ENCODE results near the gene NIPBL. TPM values are rescaled to one million over a fixed set of nuclear protein-coding genes. Genes with fewer than 3 reads are reported as not detected.
"Not testable (repeated sequence)": the region's sequence is repeated elsewhere in the genome, so short reads cannot be mapped to it uniquely, and the experiment has no call there.

The NIPBL gene
- total and polyA plus RNA-seq, 7 donors: 7.6 to 66.4 (median 53.5) TPM

- no peak for DNase-seq
- H3K4me1 ChIP-seq: peaks cover 0 to 60% (median 34%) of the 10 kb centered on the region in 4 donors
- intact Hi-C loops (cut with DNase I): no loop called here
Measured at GRCh38 chr5:36899860-36900259, 23.3 kb downstream of the NIPBL start.

DNA sequence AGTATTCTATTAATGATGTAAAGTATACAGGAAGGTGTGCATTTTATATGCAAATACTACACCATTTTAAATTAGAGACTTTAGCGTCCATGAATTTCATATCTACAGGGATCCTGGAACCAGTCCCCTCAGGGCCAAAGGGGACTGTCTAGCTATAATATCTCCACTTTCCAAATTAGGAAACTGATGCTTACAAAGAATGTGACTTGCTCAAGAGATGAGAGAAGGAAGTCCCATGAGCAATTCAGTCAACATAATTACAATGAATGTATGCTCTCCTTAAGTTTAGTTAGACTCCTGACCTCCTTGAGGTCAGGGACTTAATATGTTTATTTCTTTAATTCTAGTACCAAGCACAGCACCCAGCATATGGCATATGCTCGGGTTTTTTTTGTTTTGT lies 23.7 kb downstream of the NIPBL start:
- no peaks in the 10 kb centered on the region for H3K27me3 ChIP-seq
- intact Hi-C loops (cut with DNase I): no loop called here
- H3K36me3 ChIP-seq: no peaks in the 10 kb centered on the region
- WGBS, 2 donors: 82% methylated on average over 2 of the region's 2 CpGs
- H3K27ac ChIP-seq: no peak overlapping the region
- TF ChIP-seq POLR2A (IDR thresholded peaks at IDR 0.05) (no peak), EP300 (IDR thresholded peaks at IDR 0.05) (no peak), POLR2AphosphoS5 (IDR thresholded peaks at IDR 0.05) (no peak)
- TF ChIP-seq, protein P1, sequence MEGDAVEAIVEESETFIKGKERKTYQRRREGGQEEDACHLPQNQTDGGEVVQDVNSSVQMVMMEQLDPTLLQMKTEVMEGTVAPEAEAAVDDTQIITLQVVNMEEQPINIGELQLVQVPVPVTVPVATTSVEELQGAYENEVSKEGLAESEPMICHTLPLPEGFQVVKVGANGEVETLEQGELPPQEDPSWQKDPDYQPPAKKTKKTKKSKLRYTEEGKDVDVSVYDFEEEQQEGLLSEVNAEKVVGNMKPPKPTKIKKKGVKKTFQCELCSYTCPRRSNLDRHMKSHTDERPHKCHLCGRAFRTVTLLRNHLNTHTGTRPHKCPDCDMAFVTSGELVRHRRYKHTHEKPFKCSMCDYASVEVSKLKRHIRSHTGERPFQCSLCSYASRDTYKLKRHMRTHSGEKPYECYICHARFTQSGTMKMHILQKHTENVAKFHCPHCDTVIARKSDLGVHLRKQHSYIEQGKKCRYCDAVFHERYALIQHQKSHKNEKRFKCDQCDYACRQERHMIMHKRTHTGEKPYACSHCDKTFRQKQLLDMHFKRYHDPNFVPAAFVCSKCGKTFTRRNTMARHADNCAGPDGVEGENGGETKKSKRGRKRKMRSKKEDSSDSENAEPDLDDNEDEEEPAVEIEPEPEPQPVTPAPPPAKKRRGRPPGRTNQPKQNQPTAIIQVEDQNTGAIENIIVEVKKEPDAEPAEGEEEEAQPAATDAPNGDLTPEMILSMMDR (IDR thresholded peaks at IDR 0.05): no peak
- H3K4me1 ChIP-seq: peaks cover 0 to 60% (median 35%) of the 10 kb centered on the region in 4 donors
- no peak for DNase-seq
- H3K4me3 ChIP-seq: no peak overlapping the region
- no peaks in the 10 kb centered on the region for H3K9me3 ChIP-seq

More at GRCh38 chr5:36899860-36900259, 23.3 kb downstream of the NIPBL start:
- Histone ChIP-seq H3K9me3 (no peaks in the 10 kb centered on the region), H3K27ac (no peak overlapping the region), H3K36me3 (no peaks in the 10 kb centered on the region), H3K4me3 (no peak overlapping the region), H3K27me3 (no peaks in the 10 kb centered on the region)
- 90 to 94% methylated on average over 1 of the region's 1 CpG for WGBS, 2 donors
- TF ChIP-seq POLR2AphosphoS5 (IDR thresholded peaks at IDR 0.05) (no peak), POLR2A (IDR thresholded peaks at IDR 0.05) (no peak), EP300 (IDR thresholded peaks at IDR 0.05) (no peak)
- TF ChIP-seq, protein P1 (IDR thresholded peaks at IDR 0.05): no peak

DNA sequence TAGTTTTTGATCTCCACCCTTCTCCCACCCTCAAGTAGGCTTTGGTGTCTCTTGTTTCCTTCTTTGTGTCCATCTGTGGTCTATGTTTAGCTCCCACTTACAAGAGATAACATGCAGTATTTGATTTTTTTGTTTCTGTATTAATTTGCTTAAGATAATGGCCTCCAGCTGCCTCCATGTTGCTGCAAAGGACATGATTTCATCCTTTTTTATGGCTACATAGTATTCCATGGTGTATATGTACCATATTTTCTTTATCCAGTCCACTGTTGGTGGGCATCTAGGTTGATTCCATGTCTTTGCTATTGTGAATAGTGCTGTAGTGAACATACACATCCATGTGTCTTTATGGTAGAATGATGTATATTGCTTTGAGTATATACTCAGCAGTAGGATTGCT lies 24.5 kb downstream of the NIPBL start:
- H3K36me3 ChIP-seq; DNase-seq; H3K27me3 ChIP-seq; intact Hi-C loops (cut with DNase I); H3K27ac ChIP-seq; H3K9me3 ChIP-seq; H3K4me3 ChIP-seq: not testable (repeated sequence)
- H3K4me1 ChIP-seq: peaks cover 0 to 60% (median 35%) of the 10 kb centered on the region in 4 donors

DNA sequence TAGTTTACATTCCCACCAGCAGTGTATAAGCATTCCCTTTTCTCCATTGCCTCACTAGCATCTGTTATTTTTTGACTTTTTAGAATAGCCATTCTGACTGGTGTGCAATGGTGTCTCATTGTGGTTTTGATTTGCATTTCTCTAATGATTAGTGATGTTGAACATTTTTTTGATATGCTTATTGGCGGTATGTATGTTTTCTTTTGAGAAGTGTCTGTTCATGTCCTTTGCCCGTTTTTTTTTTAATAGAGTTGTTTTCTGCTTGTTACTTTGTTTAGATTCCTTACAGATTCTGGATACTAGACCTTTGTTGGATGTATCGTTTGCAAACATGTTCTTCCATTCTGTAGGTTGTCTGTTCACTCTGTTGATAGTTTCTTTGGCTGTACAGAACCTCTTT lies 25.3 kb downstream of the NIPBL start:
- DNase-seq: no peak
- no peaks in the 10 kb centered on the region for H3K27me3 ChIP-seq
- no peaks in the 10 kb centered on the region for H3K9me3 ChIP-seq
- no peak for TF ChIP-seq EP300 (IDR thresholded peaks at IDR 0.05)
- no peak for TF ChIP-seq POLR2A (IDR thresholded peaks at IDR 0.05)
- TF ChIP-seq, protein P1 (IDR thresholded peaks at IDR 0.05): no peak
- TF ChIP-seq POLR2AphosphoS5 (IDR thresholded peaks at IDR 0.05): no peak
- WGBS, 2 donors: 95 to 97% methylated on average over 3 of the region's 3 CpGs
- H3K27ac ChIP-seq: no peak overlapping the region
- H3K36me3 ChIP-seq: no peaks in the 10 kb centered on the region
- no peak overlapping the region for H3K4me3 ChIP-seq
- peaks cover 0 to 55% (median 35%) of the 10 kb centered on the region in 4 donors for H3K4me1 ChIP-seq
- intact Hi-C loops (cut with DNase I): no loop called here

DNA sequence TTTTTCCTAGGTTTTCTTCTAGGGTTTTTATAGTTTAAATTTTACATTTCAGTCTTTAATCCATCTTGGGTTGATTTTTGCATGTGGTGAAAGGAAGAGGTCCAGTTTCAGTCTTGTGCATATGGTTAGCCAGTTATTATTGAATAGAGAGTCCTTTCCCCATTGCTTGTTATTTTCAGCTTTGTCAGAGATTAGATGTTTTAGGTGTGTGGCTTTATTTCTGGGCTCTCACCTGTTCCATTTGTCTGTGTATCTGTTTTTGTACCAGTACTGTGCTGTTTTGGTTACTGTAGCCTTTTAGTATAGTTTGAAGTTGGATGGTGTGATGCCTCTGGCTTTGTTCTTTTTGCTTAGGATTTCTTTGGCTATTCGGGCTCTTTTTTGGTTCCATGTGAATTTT lies 25.8 kb downstream of the NIPBL start:
- Histone ChIP-seq H3K4me1 (peaks cover 0 to 50% (median 35%) of the 10 kb centered on the region in 4 donors), H3K36me3 (no peaks in the 10 kb centered on the region), H3K27me3 (no peaks in the 10 kb centered on the region), H3K9me3 (no peaks in the 10 kb centered on the region), H3K4me3 (no peak overlapping the region), H3K27ac (no peak overlapping the region)
- no peak for DNase-seq
- 91 to 96% methylated on average over 1 of the region's 1 CpG for WGBS, 2 donors
- intact Hi-C loops (cut with DNase I): no loop called here
- TF ChIP-seq EP300 (IDR thresholded peaks at IDR 0.05): no peak
- TF ChIP-seq POLR2AphosphoS5 (IDR thresholded peaks at IDR 0.05): no peak
- TF ChIP-seq, protein P1 (IDR thresholded peaks at IDR 0.05): no peak
- no peak for TF ChIP-seq POLR2A (IDR thresholded peaks at IDR 0.05)
